Measurements from ENCODE around the gene TRAPPC2.

The TRAPPC2 gene

GRCh38 chrX:13664020-13664419 lies 70.4 kb downstream of the TRAPPC2 start:
- no peak for DNase-seq

GRCh38 chrX:13662355-13662791 lies 72.0 kb downstream of the TRAPPC2 start:
- no peak for DNase-seq
